OCI-LY3 (cell line): ENCODE results near the gene TRIM26.
"Not testable (repeated sequence)": the region's sequence is repeated elsewhere in the genome, so short reads cannot be mapped to it uniquely, and the experiment has no call there.

Source experiments
- EZH2phosphoT487 ChIP-seq: fragments of 200-600 bp; shearing (Covaris generic); IDR thresholded peaks from 2 replicates; pipeline ENCODE4 v1.6.1; 2018; ENCODE audit warnings: antibody characterized with exemption, mixed run types, low read depth
- TF ChIP-seq, protein P1 (sequence below): fragments of 200-600, 300-600 bp; sonication (generic); IDR thresholded peaks from 2 replicates; pipeline ENCODE4 v1.5.1; 2014; ENCODE audit warnings: antibody characterized with exemption, low read length, low read depth

GRCh38 chr6:30221395-30221794 is 8.2 kb upstream of the TRIM26 start:
- TF ChIP-seq, protein P1, sequence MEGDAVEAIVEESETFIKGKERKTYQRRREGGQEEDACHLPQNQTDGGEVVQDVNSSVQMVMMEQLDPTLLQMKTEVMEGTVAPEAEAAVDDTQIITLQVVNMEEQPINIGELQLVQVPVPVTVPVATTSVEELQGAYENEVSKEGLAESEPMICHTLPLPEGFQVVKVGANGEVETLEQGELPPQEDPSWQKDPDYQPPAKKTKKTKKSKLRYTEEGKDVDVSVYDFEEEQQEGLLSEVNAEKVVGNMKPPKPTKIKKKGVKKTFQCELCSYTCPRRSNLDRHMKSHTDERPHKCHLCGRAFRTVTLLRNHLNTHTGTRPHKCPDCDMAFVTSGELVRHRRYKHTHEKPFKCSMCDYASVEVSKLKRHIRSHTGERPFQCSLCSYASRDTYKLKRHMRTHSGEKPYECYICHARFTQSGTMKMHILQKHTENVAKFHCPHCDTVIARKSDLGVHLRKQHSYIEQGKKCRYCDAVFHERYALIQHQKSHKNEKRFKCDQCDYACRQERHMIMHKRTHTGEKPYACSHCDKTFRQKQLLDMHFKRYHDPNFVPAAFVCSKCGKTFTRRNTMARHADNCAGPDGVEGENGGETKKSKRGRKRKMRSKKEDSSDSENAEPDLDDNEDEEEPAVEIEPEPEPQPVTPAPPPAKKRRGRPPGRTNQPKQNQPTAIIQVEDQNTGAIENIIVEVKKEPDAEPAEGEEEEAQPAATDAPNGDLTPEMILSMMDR, result not testable (repeated sequence)
- not testable (repeated sequence) for TF ChIP-seq EZH2phosphoT487
